Measurements from ENCODE around the gene BPGM.

BPGM gene

GRCh38 chr7:134645478-134645877 is 1.2 kb upstream of the BPGM start:
- no peaks in the 10 kb centered on the region for H3K27me3 ChIP-seq (ENCODE audit: low read length)
- H4K20me1 ChIP-seq (ENCODE audit: low read depth, low read length): no peaks in the 10 kb centered on the region
- H3K27ac ChIP-seq (ENCODE audit: low read depth, low read length): no peak overlapping the region
- peak overlapping the region; percentile 87 for H3K4me3 ChIP-seq (ENCODE audit: insufficient read depth, low read length, poor library complexity, severe bottlenecking)
- H3K9me2 ChIP-seq (replicated peaks; ENCODE audit: insufficient read depth, low read length): no peaks in the 10 kb centered on the region
- H2AFZ ChIP-seq (ENCODE audit: low read depth, low read length, severe bottlenecking): no peak overlapping the region
- H3K9me3 ChIP-seq (ENCODE audit: insufficient read depth, low read length): no peaks in the 10 kb centered on the region
- H3K79me2 ChIP-seq (ENCODE audit: insufficient read depth, low read length): no peaks in the 10 kb centered on the region
- no peaks in the 10 kb centered on the region for H3K36me3 ChIP-seq (ENCODE audit: low read length)
- no peak for TF ChIP-seq CTCF (IDR thresholded peaks at IDR 0.05; ENCODE audit: insufficient read depth, low read length, poor library complexity, severe bottlenecking)
- no peak for TF ChIP-seq EZH2phosphoT487 (conservative IDR thresholded peaks at IDR 0.05; ENCODE audit: low read length)
- H3F3A ChIP-seq (ENCODE audit: insufficient read depth): 0 out of 2 replicates have a peak, but pooled peaks cover 4% of the 10 kb centered on the region
- peak overlapping the region; percentile 69 for H3K9ac ChIP-seq (ENCODE audit: low read length)
- peak overlapping the region; percentile 83 for H3K4me2 ChIP-seq (ENCODE audit: low read depth, low read length, poor library complexity, severe bottlenecking)

- Histone ChIP-seq H3K4me3 (ENCODE audit: insufficient read depth, low read length, poor library complexity, severe bottlenecking) (peak overlapping the region; percentile 87), H3K9me2 (replicated peaks; ENCODE audit: insufficient read depth, low read length) (no peaks in the 10 kb centered on the region), H3K4me2 (ENCODE audit: low read depth, low read length, poor library complexity, severe bottlenecking) (peak overlapping the region; percentile 83), H3K9me3 (ENCODE audit: insufficient read depth, low read length) (no peaks in the 10 kb centered on the region), H4K20me1 (ENCODE audit: low read depth, low read length) (no peaks in the 10 kb centered on the region), H3K79me2 (ENCODE audit: insufficient read depth, low read length) (no peaks in the 10 kb centered on the region), H3K27ac (ENCODE audit: low read depth, low read length) (no peak overlapping the region), H3F3A (ENCODE audit: insufficient read depth) (0 out of 2 replicates have a peak, but pooled peaks cover 4% of the 10 kb centered on the region), H3K36me3 (ENCODE audit: low read length) (no peaks in the 10 kb centered on the region), H3K9ac (ENCODE audit: low read length) (peak overlapping the region; percentile 69), H2AFZ (ENCODE audit: low read depth, low read length, severe bottlenecking) (peak overlapping the region; percentile 59), H3K27me3 (ENCODE audit: low read length) (no peaks in the 10 kb centered on the region)
- TF ChIP-seq EZH2phosphoT487 (conservative IDR thresholded peaks at IDR 0.05; ENCODE audit: low read length) (no peak), CTCF (IDR thresholded peaks at IDR 0.05; ENCODE audit: insufficient read depth, low read length, poor library complexity, severe bottlenecking) (no peak)
Observed at GRCh38 chr7:134645935-134646334, 718 bp upstream of the BPGM start.

GRCh38 chr7:134648456-134648855 is 1.8 kb downstream of the BPGM start:
- no peak overlapping the region for H3K4me2 ChIP-seq (ENCODE audit: low read depth, low read length, poor library complexity, severe bottlenecking)
- TF ChIP-seq CTCF (IDR thresholded peaks at IDR 0.05; ENCODE audit: insufficient read depth, low read length, poor library complexity, severe bottlenecking) (no peak), EZH2phosphoT487 (conservative IDR thresholded peaks at IDR 0.05; ENCODE audit: low read length) (no peak)
- H3K79me2 ChIP-seq (ENCODE audit: insufficient read depth, low read length): no peaks in the 10 kb centered on the region
- H3K4me3 ChIP-seq (ENCODE audit: insufficient read depth, low read length, poor library complexity, severe bottlenecking): no peak overlapping the region
- no peak overlapping the region for H2AFZ ChIP-seq (ENCODE audit: low read depth, low read length, severe bottlenecking)
- H3K27ac ChIP-seq (ENCODE audit: low read depth, low read length): no peak overlapping the region
- 0 out of 2 replicates have a peak, but pooled peaks cover 4% of the 10 kb centered on the region for H3F3A ChIP-seq (ENCODE audit: insufficient read depth)
- H3K36me3 ChIP-seq (ENCODE audit: low read length): no peaks in the 10 kb centered on the region
- H4K20me1 ChIP-seq (ENCODE audit: low read depth, low read length): no peaks in the 10 kb centered on the region
- no peaks in the 10 kb centered on the region for H3K9me3 ChIP-seq (ENCODE audit: insufficient read depth, low read length)
- no peaks in the 10 kb centered on the region for H3K9me2 ChIP-seq (replicated peaks; ENCODE audit: insufficient read depth, low read length)
- H3K27me3 ChIP-seq (ENCODE audit: low read length): no peaks in the 10 kb centered on the region
- no peak overlapping the region for H3K9ac ChIP-seq (ENCODE audit: low read length)
